T-helper 1 cell treated with Interleukin-12 subunit alpha and Interleukin-12 subunit beta and Interleukin-4 antibody, amounts not matched to agents 30 μg/mL and 1 μg/mL, for 36 hours (primary cell): ENCODE measurements around the gene MRAS.
"Not testable (repeated sequence)": the region's sequence is repeated elsewhere in the genome, so short reads cannot be mapped to it uniquely, and the experiment has no call there.

ENCODE experiments used
- H3K27ac Mint-ChIP-seq: one replicate; pipeline ENCODE4 v1.8.0; 2021; ENCODE audit warnings: mild to moderate bottlenecking, mixed read lengths
- H3K27me3 Mint-ChIP-seq: one replicate; pipeline ENCODE4 v1.8.0; 2021; ENCODE audit warnings: low read depth, mixed read lengths
- H3K36me3 Mint-ChIP-seq: one replicate; pipeline ENCODE4 v1.8.0; 2021; ENCODE audit warnings: low read depth, mixed read lengths
- H3K4me1 Mint-ChIP-seq: one replicate; pipeline ENCODE4 v1.8.0; 2021; ENCODE audit warnings: low read depth, mixed read lengths
- H3K4me3 Mint-ChIP-seq: one replicate; pipeline ENCODE4 v1.8.0; 2021; ENCODE audit warnings: mild to moderate bottlenecking, moderate library complexity, mixed read lengths
- H3K9me3 Mint-ChIP-seq: one replicate; pipeline ENCODE4 v1.8.0; 2021; ENCODE audit warnings: mixed read lengths

The MRAS gene

GRCh38 chr3:138442433-138442832 is 94.1 kb downstream of the MRAS start:
- Mint-ChIP-seq H3K4me3 (no peak overlapping the region), H3K27me3 (peaks cover 17% of the 10 kb centered on the region), H3K27ac (no peak overlapping the region), H3K4me1 (no peaks in the 10 kb centered on the region), H3K9me3 (no peaks in the 10 kb centered on the region), H3K36me3 (no peaks in the 10 kb centered on the region)

- no peaks in the 10 kb centered on the region for H3K9me3 Mint-ChIP-seq
Observed at GRCh38 chr3:138443091-138443490, 94.7 kb downstream of the MRAS start.

GRCh38 chr3:138443521-138444503 is 95.4 kb downstream of the MRAS start:
- H3K9me3 Mint-ChIP-seq, result no peaks in the 10 kb centered on the region
- H3K4me3 Mint-ChIP-seq, result no peak overlapping the region
- H3K27ac Mint-ChIP-seq, result no peak overlapping the region
- H3K4me1 Mint-ChIP-seq, result no peaks in the 10 kb centered on the region
- H3K36me3 Mint-ChIP-seq, result no peaks in the 10 kb centered on the region
- H3K27me3 Mint-ChIP-seq, result peaks cover 14% of the 10 kb centered on the region

More at GRCh38 chr3:138443091-138443490, 94.7 kb downstream of the MRAS start:
- H3K27ac Mint-ChIP-seq, result no peak overlapping the region
- peaks cover 14% of the 10 kb centered on the region for H3K27me3 Mint-ChIP-seq
- no peaks in the 10 kb centered on the region for H3K36me3 Mint-ChIP-seq
- no peak overlapping the region for H3K4me3 Mint-ChIP-seq
- H3K4me1 Mint-ChIP-seq, result no peaks in the 10 kb centered on the region

- no peaks in the 10 kb centered on the region for H3K4me1 Mint-ChIP-seq
- peaks cover 5% of the 10 kb centered on the region for H3K27me3 Mint-ChIP-seq
- no peak overlapping the region for H3K27ac Mint-ChIP-seq
- H3K4me3 Mint-ChIP-seq, result no peak overlapping the region
- H3K9me3 Mint-ChIP-seq, result no peaks in the 10 kb centered on the region
- H3K36me3 Mint-ChIP-seq, result no peaks in the 10 kb centered on the region
Observed at GRCh38 chr3:138445236-138445635, 96.9 kb downstream of the MRAS start.

- Mint-ChIP-seq H3K4me1 (no peaks in the 10 kb centered on the region), H3K27me3 (peaks cover 3% of the 10 kb centered on the region), H3K27ac (no peak overlapping the region), H3K9me3 (no peaks in the 10 kb centered on the region), H3K36me3 (no peaks in the 10 kb centered on the region), H3K4me3 (no peak overlapping the region)
Observed at GRCh38 chr3:138445654-138446053, 97.3 kb downstream of the MRAS start.

- no peaks in the 10 kb centered on the region for H3K36me3 Mint-ChIP-seq
- no peaks in the 10 kb centered on the region for H3K4me1 Mint-ChIP-seq
- H3K27me3 Mint-ChIP-seq, result no peaks in the 10 kb centered on the region
- no peak overlapping the region for H3K4me3 Mint-ChIP-seq
- no peaks in the 10 kb centered on the region for H3K9me3 Mint-ChIP-seq
- no peak overlapping the region for H3K27ac Mint-ChIP-seq
Observed at GRCh38 chr3:138448631-138449030, 100.3 kb downstream of the MRAS start.

- no peak overlapping the region for H3K4me3 Mint-ChIP-seq
- no peak overlapping the region for H3K27ac Mint-ChIP-seq
- no peaks in the 10 kb centered on the region for H3K27me3 Mint-ChIP-seq
- no peaks in the 10 kb centered on the region for H3K9me3 Mint-ChIP-seq
- no peaks in the 10 kb centered on the region for H3K4me1 Mint-ChIP-seq
- no peaks in the 10 kb centered on the region for H3K36me3 Mint-ChIP-seq
Observed at GRCh38 chr3:138449490-138449889, 101.1 kb downstream of the MRAS start.

- Mint-ChIP-seq H3K27me3 (no peaks in the 10 kb centered on the region), H3K27ac (no peak overlapping the region), H3K9me3 (no peaks in the 10 kb centered on the region), H3K4me1 (no peaks in the 10 kb centered on the region), H3K4me3 (no peak overlapping the region), H3K36me3 (no peaks in the 10 kb centered on the region)
Observed at GRCh38 chr3:138450181-138450580, 101.8 kb downstream of the MRAS start.

- no peak overlapping the region for H3K27ac Mint-ChIP-seq
- no peaks in the 10 kb centered on the region for H3K36me3 Mint-ChIP-seq
- H3K4me1 Mint-ChIP-seq, result peaks cover 3% of the 10 kb centered on the region
- no peak overlapping the region for H3K4me3 Mint-ChIP-seq
- H3K9me3 Mint-ChIP-seq, result no peaks in the 10 kb centered on the region
- H3K27me3 Mint-ChIP-seq, result no peaks in the 10 kb centered on the region
Observed at GRCh38 chr3:138450704-138451424, 102.5 kb downstream of the MRAS start.

GRCh38 chr3:138451595-138452162 is 103.3 kb downstream of the MRAS start:
- Mint-ChIP-seq H3K27me3 (no peaks in the 10 kb centered on the region), H3K4me1 (peaks cover 7% of the 10 kb centered on the region), H3K36me3 (no peaks in the 10 kb centered on the region), H3K9me3 (no peaks in the 10 kb centered on the region), H3K4me3 (no peak overlapping the region), H3K27ac (no peak overlapping the region)

GRCh38 chr3:138452436-138452835 is 104.1 kb downstream of the MRAS start:
- H3K4me3 Mint-ChIP-seq, result no peak overlapping the region

GRCh38 chr3:138453940-138454339 is 105.6 kb downstream of the MRAS start:
- not testable (repeated sequence) for H3K27ac Mint-ChIP-seq, H3K27me3 Mint-ChIP-seq, H3K36me3 Mint-ChIP-seq, H3K4me3 Mint-ChIP-seq, H3K4me1 Mint-ChIP-seq, H3K9me3 Mint-ChIP-seq

More at GRCh38 chr3:138452436-138452835, 104.1 kb downstream of the MRAS start:
- H3K9me3 Mint-ChIP-seq, result no peaks in the 10 kb centered on the region
- H3K4me1 Mint-ChIP-seq, result peaks cover 7% of the 10 kb centered on the region
- H3K27ac Mint-ChIP-seq, result no peak overlapping the region
- no peaks in the 10 kb centered on the region for H3K27me3 Mint-ChIP-seq
- no peaks in the 10 kb centered on the region for H3K36me3 Mint-ChIP-seq
